K562 (cell line): ENCODE measurements around the gene DAZAP1. TPM values are rescaled to one million over a fixed set of nuclear protein-coding genes. Genes with fewer than 3 reads are reported as not detected.

ENCODE experiments used
- CHD2 ChIP-seq: IDR thresholded peaks from 2 replicates; pipeline ENCODE4 v1.6.1; 2011; ENCODE audit warnings: low read depth, low read length
- KHSRP ChIP-seq: fragments of 450-650 bp; IDR thresholded peaks from 2 replicates; pipeline ENCODE4 v1.6.1; 2017
- KLF6 ChIP-seq: fragments of 250-450 bp; sonication (Bioruptor Pico); IDR thresholded peaks from 2 replicates; pipeline ENCODE4 v1.4.0; 2020; ENCODE audit warnings: mild to moderate bottlenecking, moderate library complexity, borderline replicate concordance
- MYC ChIP-seq, 2 experiments: fragments of 250-450 bp in 1 of 2; sonication (Bioruptor Pico) in 1 of 2; IDR thresholded peaks; 2 replicates each; pipeline versions ENCODE4 v1.5.1 to v1.6.1; 2012 to 2021; ENCODE audit warnings: low read depth in 2 of 2, borderline replicate concordance in 1 of 2, improper control_type of control experiment in 1 of 2, low read length in 1 of 2, mild to moderate bottlenecking in 1 of 2, moderate library complexity in 1 of 2
- NCOA1 ChIP-seq: fragments of 450-650 bp; IDR thresholded peaks from 2 replicates; pipeline ENCODE4 v1.6.1; 2016; ENCODE audit warnings: low read depth
- NKRF ChIP-seq: fragments of 450-650 bp; IDR thresholded peaks from 2 replicates; pipeline ENCODE4 v1.6.1; 2016; ENCODE audit warnings: borderline replicate concordance
- RBM25 ChIP-seq: fragments of 200-400 bp; formaldehyde crosslinking; IDR thresholded peaks from 2 replicates; pipeline ENCODE4 v1.6.1; 2018; ENCODE audit warnings: low read length, low read depth, moderate library complexity; ENCODE audit not compliant: severe bottlenecking
- polyA plus RNA-seq, 8 experiments: library from polyadenylated mRNA; depleted of rRNA in 4 of 8; stranded (reverse) in 5 of 8; unstranded in 3 of 8; fragments of >200 nt; fragmentation: Nextera tagmentation in 2 of 8; fragmentation: Illumina TruSeq in 1 of 8; extraction: Ambion mirVana in 2 of 8; extraction: Trizol in 1 of 8; gene quantifications; 2 replicates each; pipeline versions ENCODE4 v1.2.1 to v1.2.3, GENCODE V29; 2011 to 2014; ENCODE audit warnings: inconsistent platforms in 1 of 8, missing spikeins in 1 of 8
- total RNA-seq, 7 experiments: library from RNA; depleted of rRNA in 6 of 7; stranded (reverse); fragments of >200 nt in 6 of 7; fragmentation: Illumina TruSeq in 2 of 7; extraction: Trizol in 2 of 7; gene quantifications; 2 replicates each; pipeline versions ENCODE4 v1.2.1 to v1.2.3, GENCODE V29; 2011 to 2021; ENCODE audit warnings: low replicate concordance in 1 of 7
- TF ChIP-seq, protein P1 (sequence below), 2 experiments: fragments of 450-650 bp in 1 of 2; IDR thresholded peaks; 2 replicates each; pipeline ENCODE4 v1.6.1; 2011 to 2017; ENCODE audit warnings: low read depth in 2 of 2, antibody characterized with exemption in 1 of 2, borderline replicate concordance in 1 of 2, low read length in 1 of 2, mild to moderate bottlenecking in 1 of 2, mixed read lengths in 1 of 2; ENCODE audit not compliant: control insufficient read depth in 1 of 2
- TF ChIP-seq, protein P2 (sequence below): fragments of 450-650 bp; IDR thresholded peaks from 2 replicates; pipeline ENCODE4 v1.6.1; 2017; ENCODE audit warnings: antibody characterized with exemption
- TF ChIP-seq, protein P3 (sequence below): sonication (generic); IDR thresholded peaks from 2 replicates; pipeline ENCODE4 v1.6.1; 2016
- TF ChIP-seq, protein P4 (sequence below): fragments of 250-450 bp; sonication (Bioruptor Pico); IDR thresholded peaks from 2 replicates; pipeline ENCODE4 v1.4.0; 2020; ENCODE audit warnings: mild to moderate bottlenecking, moderate library complexity

DAZAP1 gene
- total and polyA plus RNA-seq, 9 of the 15 experiments (the other 6 are each of a cell fraction or from before 2014, with no cell fraction given) = 10.8 to 289 (median 142) TPM

DNA sequence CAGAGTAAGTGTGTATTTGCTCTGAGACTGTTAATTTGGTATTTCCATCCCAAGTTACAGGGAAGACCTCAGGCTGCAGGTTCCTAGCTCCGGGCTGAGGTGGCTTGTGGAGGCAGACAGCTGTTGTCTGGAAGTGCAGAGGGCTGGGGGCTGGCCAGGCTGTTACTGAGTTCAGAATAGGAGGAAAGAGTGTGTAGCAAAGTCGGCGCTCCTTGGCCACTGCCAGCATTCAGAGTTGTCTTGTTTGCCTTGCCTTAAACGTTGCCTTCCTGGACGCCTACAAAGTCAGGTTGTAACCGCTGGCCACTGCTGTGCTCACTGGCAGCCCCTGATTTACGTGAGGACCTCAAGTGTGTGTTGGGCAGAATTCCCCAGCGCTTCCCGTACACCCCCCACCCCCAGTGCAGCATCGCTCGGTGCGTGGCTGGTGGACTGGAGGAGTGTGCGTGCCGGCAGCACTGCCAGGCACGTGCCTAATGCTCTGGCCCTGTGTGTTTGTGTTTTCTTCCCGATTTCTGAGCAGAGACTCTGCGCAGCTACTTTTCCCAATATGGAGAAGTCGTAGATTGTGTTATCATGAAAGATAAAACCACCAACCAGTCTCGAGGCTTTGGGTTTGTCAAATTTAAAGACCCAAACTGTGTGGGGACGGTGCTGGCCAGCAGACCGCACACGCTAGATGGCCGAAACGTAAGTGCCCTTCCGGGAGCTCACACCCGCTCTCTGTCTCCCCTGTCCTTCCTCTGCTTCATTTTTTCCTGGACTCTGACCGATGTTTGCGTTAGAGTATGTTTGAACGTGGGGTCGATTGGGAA, 10.5 kb downstream of the DAZAP1 start (continued):
- TF ChIP-seq, protein P1, sequence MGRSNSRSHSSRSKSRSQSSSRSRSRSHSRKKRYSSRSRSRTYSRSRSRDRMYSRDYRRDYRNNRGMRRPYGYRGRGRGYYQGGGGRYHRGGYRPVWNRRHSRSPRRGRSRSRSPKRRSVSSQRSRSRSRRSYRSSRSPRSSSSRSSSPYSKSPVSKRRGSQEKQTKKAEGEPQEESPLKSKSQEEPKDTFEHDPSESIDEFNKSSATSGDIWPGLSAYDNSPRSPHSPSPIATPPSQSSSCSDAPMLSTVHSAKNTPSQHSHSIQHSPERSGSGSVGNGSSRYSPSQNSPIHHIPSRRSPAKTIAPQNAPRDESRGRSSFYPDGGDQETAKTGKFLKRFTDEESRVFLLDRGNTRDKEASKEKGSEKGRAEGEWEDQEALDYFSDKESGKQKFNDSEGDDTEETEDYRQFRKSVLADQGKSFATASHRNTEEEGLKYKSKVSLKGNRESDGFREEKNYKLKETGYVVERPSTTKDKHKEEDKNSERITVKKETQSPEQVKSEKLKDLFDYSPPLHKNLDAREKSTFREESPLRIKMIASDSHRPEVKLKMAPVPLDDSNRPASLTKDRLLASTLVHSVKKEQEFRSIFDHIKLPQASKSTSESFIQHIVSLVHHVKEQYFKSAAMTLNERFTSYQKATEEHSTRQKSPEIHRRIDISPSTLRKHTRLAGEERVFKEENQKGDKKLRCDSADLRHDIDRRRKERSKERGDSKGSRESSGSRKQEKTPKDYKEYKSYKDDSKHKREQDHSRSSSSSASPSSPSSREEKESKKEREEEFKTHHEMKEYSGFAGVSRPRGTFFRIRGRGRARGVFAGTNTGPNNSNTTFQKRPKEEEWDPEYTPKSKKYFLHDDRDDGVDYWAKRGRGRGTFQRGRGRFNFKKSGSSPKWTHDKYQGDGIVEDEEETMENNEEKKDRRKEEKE (IDR thresholded peaks at IDR 0.05; ENCODE audit: borderline replicate concordance in 1 of 2, control insufficient read depth in 1 of 2, low read depth in 2 of 2, low read length in 1 of 2) = no peak
- TF ChIP-seq, protein P2, sequence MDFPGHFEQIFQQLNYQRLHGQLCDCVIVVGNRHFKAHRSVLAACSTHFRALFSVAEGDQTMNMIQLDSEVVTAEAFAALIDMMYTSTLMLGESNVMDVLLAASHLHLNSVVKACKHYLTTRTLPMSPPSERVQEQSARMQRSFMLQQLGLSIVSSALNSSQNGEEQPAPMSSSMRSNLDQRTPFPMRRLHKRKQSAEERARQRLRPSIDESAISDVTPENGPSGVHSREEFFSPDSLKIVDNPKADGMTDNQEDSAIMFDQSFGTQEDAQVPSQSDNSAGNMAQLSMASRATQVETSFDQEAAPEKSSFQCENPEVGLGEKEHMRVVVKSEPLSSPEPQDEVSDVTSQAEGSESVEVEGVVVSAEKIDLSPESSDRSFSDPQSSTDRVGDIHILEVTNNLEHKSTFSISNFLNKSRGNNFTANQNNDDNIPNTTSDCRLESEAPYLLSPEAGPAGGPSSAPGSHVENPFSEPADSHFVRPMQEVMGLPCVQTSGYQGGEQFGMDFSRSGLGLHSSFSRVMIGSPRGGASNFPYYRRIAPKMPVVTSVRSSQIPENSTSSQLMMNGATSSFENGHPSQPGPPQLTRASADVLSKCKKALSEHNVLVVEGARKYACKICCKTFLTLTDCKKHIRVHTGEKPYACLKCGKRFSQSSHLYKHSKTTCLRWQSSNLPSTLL = no peak
- no peak for TF ChIP-seq NCOA1
- TF ChIP-seq RBM25 = no peak
- TF ChIP-seq, protein P3, sequence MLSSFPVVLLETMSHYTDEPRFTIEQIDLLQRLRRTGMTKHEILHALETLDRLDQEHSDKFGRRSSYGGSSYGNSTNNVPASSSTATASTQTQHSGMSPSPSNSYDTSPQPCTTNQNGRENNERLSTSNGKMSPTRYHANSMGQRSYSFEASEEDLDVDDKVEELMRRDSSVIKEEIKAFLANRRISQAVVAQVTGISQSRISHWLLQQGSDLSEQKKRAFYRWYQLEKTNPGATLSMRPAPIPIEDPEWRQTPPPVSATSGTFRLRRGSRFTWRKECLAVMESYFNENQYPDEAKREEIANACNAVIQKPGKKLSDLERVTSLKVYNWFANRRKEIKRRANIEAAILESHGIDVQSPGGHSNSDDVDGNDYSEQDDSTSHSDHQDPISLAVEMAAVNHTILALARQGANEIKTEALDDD = no peak
- no peak for TF ChIP-seq KLF6 (CRISPR knock-in tag)
- TF ChIP-seq MYC (IDR thresholded peaks at IDR 0.05; ENCODE audit: low read depth, low read length) = no peak
- TF ChIP-seq MYC (CRISPR knock-in tag; IDR thresholded peaks at IDR 0.05; ENCODE audit: borderline replicate concordance, low read depth) = no peak
- no peak for TF ChIP-seq CHD2
- TF ChIP-seq, protein P4, sequence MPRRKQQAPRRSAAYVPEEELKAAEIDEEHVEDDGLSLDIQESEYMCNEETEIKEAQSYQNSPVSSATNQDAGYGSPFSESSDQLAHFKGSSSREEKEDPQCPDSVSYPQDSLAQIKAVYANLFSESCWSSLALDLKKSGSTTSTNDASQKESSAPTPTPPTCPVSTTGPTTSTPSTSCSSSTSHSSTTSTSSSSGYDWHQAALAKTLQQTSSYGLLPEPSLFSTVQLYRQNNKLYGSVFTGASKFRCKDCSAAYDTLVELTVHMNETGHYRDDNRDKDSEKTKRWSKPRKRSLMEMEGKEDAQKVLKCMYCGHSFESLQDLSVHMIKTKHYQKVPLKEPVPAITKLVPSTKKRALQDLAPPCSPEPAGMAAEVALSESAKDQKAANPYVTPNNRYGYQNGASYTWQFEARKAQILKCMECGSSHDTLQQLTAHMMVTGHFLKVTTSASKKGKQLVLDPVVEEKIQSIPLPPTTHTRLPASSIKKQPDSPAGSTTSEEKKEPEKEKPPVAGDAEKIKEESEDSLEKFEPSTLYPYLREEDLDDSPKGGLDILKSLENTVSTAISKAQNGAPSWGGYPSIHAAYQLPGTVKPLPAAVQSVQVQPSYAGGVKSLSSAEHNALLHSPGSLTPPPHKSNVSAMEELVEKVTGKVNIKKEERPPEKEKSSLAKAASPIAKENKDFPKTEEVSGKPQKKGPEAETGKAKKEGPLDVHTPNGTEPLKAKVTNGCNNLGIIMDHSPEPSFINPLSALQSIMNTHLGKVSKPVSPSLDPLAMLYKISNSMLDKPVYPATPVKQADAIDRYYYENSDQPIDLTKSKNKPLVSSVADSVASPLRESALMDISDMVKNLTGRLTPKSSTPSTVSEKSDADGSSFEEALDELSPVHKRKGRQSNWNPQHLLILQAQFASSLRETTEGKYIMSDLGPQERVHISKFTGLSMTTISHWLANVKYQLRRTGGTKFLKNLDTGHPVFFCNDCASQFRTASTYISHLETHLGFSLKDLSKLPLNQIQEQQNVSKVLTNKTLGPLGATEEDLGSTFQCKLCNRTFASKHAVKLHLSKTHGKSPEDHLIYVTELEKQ (CRISPR knock-in tag) = no peak
- TF ChIP-seq KHSRP = no peak
- no peak for TF ChIP-seq NKRF
